Activated naive CD4-positive, alpha-beta T cell treated with anti-CD3 and anti-CD28 coated beads, Interleukin-2, amount 50 U/mL, for 16 hours (primary cell): ENCODE data around the gene RMC1.
"Not testable (repeated sequence)": the region's sequence is repeated elsewhere in the genome, so short reads cannot be mapped to it uniquely, and the experiment has no call there.

Source experiments
- DNase-seq: peaks from one replicate; pipeline ENCODE4 v3.0.0-alpha.2; 2020

Gene RMC1

GRCh38 chr18:23498877-23499276 is 4.4 kb upstream of the RMC1 start:
- peak; percentile 70 for DNase-seq

GRCh38 chr18:23499291-23499781 is 4.0 kb upstream of the RMC1 start:
- DNase-seq, result no peak

DNA sequence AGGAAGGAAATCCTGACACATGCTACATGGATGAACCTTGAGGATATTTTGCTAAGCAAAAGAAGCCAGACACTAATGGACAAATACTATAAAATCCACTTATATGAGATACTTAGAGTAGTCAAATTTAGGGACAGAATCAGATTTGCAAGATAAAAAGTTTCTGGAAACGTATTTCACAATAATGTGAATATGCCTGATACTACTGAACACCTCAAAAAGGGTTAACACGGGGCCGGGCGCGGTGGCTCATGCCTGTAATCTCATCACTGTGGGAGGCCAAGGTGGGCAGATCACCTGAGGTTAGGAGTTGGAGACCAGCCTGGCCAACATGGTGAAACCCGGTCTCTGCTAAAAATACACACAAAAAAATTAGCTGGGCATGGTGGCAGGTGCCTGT is 1.7 kb upstream of the RMC1 start:
- no peak for DNase-seq

DNA sequence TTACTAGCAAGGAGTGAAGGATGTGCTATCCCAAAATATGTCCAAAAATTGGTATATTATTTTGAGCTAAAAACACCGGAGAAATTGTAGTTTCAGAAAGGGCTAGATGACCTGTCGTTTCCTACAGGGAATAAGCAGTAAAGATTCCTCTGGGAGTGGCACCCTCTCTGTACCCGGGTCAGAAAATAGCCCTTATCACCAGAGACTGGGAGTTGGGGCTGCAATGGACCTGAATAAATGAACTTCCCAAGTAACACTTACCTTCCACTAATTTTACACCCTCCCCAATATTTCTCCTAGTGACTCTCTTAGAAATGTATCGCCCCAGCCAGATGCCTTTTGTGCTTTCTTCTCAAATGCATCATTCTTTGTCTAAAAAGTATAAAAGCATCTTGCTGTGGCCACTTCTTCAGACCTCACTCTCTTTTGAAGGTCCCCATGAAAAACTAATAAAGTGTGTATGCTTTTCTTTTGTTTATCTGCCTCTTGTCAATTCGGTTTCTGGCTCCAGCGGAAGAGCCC is 734 bp upstream of the RMC1 start:
- DNase-seq, result no peak

- DNase-seq, result no peak
Measured at GRCh38 chr18:23503963-23504344, 643 bp downstream of the RMC1 start.

- no peak for DNase-seq
Measured at GRCh38 chr18:23504720-23505119, 1.4 kb downstream of the RMC1 start.

GRCh38 chr18:23506393-23506792 is 3.1 kb downstream of the RMC1 start:
- DNase-seq, result no peak

GRCh38 chr18:23510923-23511322 is 7.6 kb downstream of the RMC1 start:
- not testable (repeated sequence) for DNase-seq

- DNase-seq, result not testable (repeated sequence)
Measured at GRCh38 chr18:23512216-23512615, 8.9 kb downstream of the RMC1 start.

DNA sequence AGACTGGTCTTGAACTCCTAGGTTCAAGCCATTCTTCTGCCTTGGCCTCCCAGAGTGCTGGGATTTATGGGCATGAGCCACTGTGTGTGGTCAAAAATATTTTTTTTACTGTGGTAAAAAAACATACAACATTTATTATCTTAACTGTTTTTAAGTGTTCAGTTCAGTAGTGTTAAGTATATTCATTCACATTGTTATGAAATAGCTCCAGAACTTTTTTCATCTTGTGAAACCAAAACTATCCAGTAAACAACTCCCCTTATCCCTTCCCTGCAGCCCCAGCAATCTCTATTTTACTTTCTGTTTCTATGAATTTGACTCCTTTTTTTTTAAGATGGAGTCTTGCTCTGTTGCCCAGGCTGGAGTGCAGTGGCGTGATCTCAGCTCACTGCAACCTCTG is 9.3 kb downstream of the RMC1 start:
- no peak for DNase-seq

- peak; percentile 70 for DNase-seq
Measured at GRCh38 chr18:23515911-23516546, 12.7 kb downstream of the RMC1 start.

GRCh38 chr18:23519734-23520133 is 16.4 kb downstream of the RMC1 start:
- no peak for DNase-seq

DNA sequence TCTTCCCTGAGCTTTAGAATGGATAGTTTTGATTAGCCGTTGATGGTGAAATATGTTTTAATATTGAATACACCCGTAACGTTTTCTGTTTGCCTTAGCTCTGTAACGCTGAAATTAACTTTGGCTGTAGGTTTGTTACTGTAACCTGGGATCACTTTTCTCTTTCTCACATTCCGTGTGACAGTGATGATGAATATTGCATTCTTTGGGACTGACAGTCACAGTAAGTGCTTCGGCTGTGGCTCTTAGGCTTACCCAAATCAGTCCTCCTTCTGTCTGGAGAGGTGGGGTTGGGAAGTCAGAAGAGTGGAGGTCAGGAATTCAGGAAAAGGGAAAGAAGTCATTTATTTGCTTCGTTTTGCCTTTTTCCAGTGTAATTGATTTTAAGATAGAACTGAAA is 18.0 kb downstream of the RMC1 start:
- no peak for DNase-seq

DNA sequence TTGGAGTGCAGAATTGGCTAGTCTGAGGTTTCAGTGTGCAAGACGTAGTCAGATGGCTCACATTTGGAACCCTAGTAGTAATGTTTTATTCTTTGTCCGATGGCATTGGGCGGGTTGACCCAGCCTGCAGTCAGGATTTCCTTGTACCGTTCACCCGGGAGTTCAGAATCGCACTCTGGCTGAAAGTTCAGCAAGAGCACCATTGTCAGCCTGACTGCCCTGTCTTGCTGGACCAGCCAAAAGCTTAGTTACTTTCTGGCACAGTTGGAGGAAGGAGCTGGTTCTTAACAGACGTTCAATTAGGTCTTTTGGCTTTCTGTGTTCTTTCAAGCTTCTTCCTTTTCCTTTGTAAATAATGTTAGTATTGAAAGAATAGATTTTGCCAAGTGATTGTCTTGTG is 18.6 kb downstream of the RMC1 start:
- DNase-seq, result no peak

DNA sequence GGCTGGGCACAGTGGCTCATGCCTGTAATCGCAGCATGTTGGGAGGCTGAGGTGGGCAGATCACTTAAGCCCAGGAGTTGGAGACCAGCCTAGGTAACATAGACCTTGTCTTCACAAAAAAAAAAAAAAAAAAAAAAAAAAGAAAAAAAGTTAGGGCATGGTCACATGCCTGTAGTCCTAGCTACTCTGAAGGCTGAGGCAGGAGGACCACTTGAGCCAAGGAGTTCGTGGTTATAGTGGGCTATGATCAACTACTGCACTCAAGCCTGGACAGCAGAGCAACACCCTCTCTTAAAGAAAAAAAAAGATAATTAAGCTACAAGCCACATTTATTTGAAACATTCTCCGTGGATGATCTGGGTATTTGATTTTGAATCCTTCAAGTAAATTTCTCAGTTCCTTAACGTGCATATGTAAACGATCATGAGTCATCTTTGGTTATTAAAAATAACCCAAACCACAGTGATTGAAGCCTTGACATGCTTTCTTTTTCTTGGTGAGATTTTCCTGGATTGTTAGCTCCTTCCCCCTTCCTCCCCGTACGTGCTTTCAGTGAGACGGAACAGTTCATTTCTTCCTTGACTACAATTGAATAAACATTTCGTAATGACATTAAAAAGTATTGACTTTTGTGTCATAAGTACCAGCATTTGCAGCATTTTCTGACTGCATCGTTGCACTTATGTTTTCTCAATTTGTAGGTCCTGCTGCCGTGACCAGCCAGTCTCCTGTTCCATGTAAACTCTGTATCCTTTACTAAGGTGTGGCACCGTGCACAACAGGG is 20.3 kb downstream of the RMC1 start:
- no peak for DNase-seq

DNA sequence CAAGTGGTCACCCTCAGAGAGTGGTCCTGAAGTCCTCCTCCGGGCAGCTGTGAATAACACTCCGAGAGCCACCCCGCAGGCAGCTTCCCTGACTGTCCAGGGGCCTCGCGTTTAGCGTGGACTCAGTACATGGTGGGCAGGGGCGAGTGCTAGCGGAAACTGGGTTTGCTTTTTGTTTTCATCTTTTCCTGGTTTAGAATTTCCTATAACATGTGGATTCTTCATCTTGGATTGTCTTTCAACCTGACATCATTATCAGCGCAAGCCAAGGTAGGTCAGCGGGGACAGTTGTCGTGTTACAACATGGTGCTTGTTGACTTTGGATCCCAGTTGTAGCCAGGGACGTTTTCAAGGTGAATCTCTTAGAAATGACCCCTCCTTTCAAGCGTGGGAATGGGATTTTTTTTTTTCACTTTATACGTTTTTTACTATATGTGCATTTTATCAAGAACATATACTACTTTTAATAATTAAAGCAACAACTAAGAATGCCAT is 20.9 kb downstream of the RMC1 start:
- DNase-seq, result no peak

- no peak for DNase-seq
Measured at GRCh38 chr18:23526501-23527063, 23.3 kb downstream of the RMC1 start.

GRCh38 chr18:23528580-23529472 is 25.5 kb downstream of the RMC1 start:
- no peak for DNase-seq

GRCh38 chr18:23529604-23530003 is 26.3 kb downstream of the RMC1 start:
- no peak for DNase-seq

GRCh38 chr18:23530195-23530594 is 26.9 kb downstream of the RMC1 start:
- no peak for DNase-seq

- DNase-seq, result no peak
Measured at GRCh38 chr18:23531912-23532311, 28.6 kb downstream of the RMC1 start.

DNA sequence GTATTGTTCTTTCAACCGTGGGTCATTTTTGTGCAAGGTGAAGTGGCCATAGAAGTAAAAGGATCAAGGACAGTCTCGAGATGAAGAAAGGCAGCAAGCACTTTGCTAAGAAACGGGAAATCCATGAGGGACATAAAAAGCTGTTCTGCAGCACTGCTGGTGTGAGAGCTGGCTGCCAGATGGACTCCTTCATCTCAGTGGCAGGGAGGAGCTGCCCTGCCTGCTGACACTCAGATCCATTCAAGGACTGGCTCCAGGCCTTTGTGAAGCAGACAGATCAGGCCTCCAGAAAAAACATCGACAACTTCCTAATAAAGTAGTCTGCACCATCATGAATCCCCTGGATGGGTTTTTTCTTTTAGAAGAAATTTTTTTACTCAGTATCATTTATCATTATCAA is 29.5 kb downstream of the RMC1 start:
- no peak for DNase-seq

DNA sequence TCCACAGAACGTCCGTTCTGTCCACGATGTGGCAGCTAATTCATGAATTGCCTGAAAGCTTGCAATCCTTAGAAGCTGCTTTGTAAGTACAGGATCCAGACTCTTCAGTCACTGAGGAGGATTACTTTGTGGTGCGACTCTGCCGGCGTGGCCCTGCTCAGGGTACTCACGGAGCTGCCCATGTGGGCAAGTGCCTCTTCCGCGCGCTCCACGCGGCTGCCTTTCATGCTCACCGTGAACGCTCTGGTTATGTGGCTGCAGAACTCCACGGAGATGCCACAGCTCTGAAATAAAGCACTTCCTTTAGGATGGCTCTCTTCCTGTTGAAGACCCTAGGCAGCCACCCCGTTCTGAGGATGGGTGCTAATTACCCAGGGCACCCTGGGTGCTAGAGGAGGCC is 31.0 kb downstream of the RMC1 start:
- no peak for DNase-seq
